Mesothelial cell of epicardium (in vitro differentiated cells): ENCODE data around the gene CAMK2G. TPM values are rescaled to one million over a fixed set of nuclear protein-coding genes. Genes with fewer than 3 reads are reported as not detected.
A peak's percentile ranks its signal among the peaks of the same experiment; 100 is the strongest.

Experiments
- DNase-seq, 2 experiments: peaks; one replicate each; pipeline ENCODE4 v3.0.0; 2021; ENCODE audit warnings: low spot score in 2 of 2; ENCODE audit not compliant: unreplicated experiment in 2 of 2
- H3K27ac Mint-ChIP-seq: 2 replicates; pipeline ENCODE4 v1.8.0; 2021; ENCODE audit warnings: mixed read lengths
- H3K27me3 Mint-ChIP-seq: 2 replicates; pipeline ENCODE4 v1.8.0; 2021; ENCODE audit warnings: low read depth, mixed read lengths
- H3K36me3 Mint-ChIP-seq: 2 replicates; pipeline ENCODE4 v1.8.0; 2021; ENCODE audit warnings: mixed read lengths
- H3K4me1 Mint-ChIP-seq: 2 replicates; pipeline ENCODE4 v1.8.0; 2021; ENCODE audit warnings: mixed read lengths
- H3K4me3 Mint-ChIP-seq: 2 replicates; pipeline ENCODE4 v1.8.0; 2021; ENCODE audit warnings: mild to moderate bottlenecking, moderate library complexity, mixed read lengths
- H3K9me3 Mint-ChIP-seq: 2 replicates; pipeline ENCODE4 v1.8.0; 2021; ENCODE audit warnings: mixed read lengths
- CTCF ChIP-seq: fragments of 200-600 bp; sonication (generic); IDR thresholded peaks from one replicate; pipeline ENCODE4 v1.5.0; 2021; ENCODE audit warnings: antibody characterized with exemption; ENCODE audit not compliant: unreplicated experiment
- total RNA-seq: library from RNA; stranded (reverse); gene quantifications from 3 replicates; pipeline ENCODE4 v1.2.1, GENCODE V29; 2021

CAMK2G gene
- total RNA-seq, 1 donor from 2014 or later, result 28.3 TPM

DNA sequence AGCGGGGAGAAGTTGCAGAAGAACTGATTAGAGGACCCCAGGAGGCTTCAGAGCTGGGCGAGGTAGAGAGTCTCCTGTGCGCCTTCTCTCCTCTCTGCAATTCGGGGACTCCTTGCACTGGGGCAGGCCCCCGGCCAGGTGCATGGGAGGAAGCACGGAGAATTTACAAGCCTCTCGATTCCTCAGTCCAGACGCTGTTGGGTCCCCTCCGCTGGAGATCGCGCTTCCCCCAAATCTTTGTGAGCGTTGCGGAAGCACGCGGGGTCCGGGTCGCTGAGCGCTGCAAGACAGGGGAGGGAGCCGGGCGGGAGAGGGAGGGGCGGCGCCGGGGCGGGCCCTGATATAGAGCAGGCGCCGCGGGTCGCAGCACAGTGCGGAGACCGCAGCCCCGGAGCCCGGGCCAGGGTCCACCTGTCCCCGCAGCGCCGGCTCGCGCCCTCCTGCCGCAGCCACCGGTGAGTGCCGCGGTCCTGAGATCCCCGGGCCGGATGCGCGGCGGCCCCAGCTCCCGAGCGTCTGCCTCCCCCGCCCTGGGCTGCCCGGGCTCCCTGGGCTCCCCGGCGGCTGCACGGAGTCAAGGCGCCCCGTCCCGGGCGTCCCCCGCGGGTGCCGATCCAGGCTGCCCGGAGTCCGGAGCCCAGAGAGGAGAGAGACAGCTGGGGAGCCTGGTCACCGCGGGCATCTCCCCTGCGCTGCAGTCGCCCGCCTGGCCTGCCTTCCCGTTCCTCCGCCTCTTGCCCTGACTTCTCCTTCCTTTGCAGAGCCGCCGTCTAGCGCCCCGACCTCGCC is 36.6 kb upstream of the CAMK2G start, which contains the start of gene PLAU:
TSS of gene PLAU (plus strand) at position 369 of the 789 bp plus-strand sequence. CDS start 424 bp downstream, outside the sequence.
- no peak for TF ChIP-seq CTCF
- peaks cover 28% of the 10 kb centered on the region for H3K4me1 Mint-ChIP-seq
- H3K36me3 Mint-ChIP-seq, result no peaks in the 10 kb centered on the region
- peak within 1 kb of the TSS; percentile 83 for H3K4me3 Mint-ChIP-seq
- no peak within 1 kb of the TSS for H3K27ac Mint-ChIP-seq
- H3K9me3 Mint-ChIP-seq, result no peaks in the 10 kb centered on the region
- peaks cover 53% of the 10 kb centered on the region for H3K27me3 Mint-ChIP-seq
- peak; percentile 43 to 55 for DNase-seq

GRCh38 chr10:73910401-73910763 is 36.0 kb upstream of the CAMK2G start:
- TF ChIP-seq CTCF, result no peak
- H3K36me3 Mint-ChIP-seq, result no peaks in the 10 kb centered on the region
- DNase-seq, result no peak
- no peaks in the 10 kb centered on the region for H3K9me3 Mint-ChIP-seq
- no peak overlapping the region for H3K27ac Mint-ChIP-seq
- H3K4me3 Mint-ChIP-seq, result peak overlapping the region; percentile 72
- H3K27me3 Mint-ChIP-seq, result peaks cover 50% of the 10 kb centered on the region
- peaks cover 28% of the 10 kb centered on the region for H3K4me1 Mint-ChIP-seq

DNA sequence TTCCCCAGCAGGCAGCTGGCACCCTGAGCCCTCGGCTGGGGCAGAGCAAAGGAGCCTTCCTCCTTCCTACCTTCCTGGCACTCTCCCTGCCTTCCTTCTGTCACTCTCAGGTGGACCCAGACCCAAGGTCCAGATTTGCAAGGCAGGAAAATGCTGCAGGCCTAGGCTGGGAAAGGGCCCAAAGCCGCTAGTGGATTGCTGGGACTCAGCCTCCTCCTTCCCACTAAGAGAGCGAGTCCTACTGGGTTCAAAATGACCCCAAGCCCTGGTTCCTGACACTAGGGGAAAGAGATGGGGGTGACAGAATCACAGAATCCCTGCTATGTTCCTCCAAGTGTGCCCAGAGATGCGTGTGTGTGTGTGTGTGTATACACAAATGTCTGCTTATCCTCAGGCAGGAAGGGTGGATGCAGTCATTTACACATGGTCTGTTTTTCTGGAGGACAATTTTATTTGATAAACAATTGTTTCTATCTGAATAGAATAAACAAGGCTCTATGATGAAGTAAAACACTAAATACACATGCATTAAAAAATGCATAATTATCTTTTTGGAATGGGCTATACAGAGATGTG is 35.3 kb upstream of the CAMK2G start:
- no peaks in the 10 kb centered on the region for H3K36me3 Mint-ChIP-seq
- no peak overlapping the region for H3K27ac Mint-ChIP-seq
- H3K9me3 Mint-ChIP-seq, result no peaks in the 10 kb centered on the region
- peaks cover 28% of the 10 kb centered on the region for H3K4me1 Mint-ChIP-seq
- no peak overlapping the region for H3K4me3 Mint-ChIP-seq
- H3K27me3 Mint-ChIP-seq, result peaks cover 49% of the 10 kb centered on the region
- TF ChIP-seq CTCF, result no peak
- DNase-seq, result no peak

- no peak for TF ChIP-seq CTCF
- no peak for DNase-seq
- Mint-ChIP-seq H3K4me3 (no peak overlapping the region), H3K9me3 (no peaks in the 10 kb centered on the region), H3K36me3 (no peaks in the 10 kb centered on the region), H3K4me1 (peaks cover 28% of the 10 kb centered on the region), H3K27me3 (peaks cover 44% of the 10 kb centered on the region), H3K27ac (no peak overlapping the region)
These were observed 34.6 kb upstream of the CAMK2G start for GRCh38 chr10:73908853-73909539.

DNA sequence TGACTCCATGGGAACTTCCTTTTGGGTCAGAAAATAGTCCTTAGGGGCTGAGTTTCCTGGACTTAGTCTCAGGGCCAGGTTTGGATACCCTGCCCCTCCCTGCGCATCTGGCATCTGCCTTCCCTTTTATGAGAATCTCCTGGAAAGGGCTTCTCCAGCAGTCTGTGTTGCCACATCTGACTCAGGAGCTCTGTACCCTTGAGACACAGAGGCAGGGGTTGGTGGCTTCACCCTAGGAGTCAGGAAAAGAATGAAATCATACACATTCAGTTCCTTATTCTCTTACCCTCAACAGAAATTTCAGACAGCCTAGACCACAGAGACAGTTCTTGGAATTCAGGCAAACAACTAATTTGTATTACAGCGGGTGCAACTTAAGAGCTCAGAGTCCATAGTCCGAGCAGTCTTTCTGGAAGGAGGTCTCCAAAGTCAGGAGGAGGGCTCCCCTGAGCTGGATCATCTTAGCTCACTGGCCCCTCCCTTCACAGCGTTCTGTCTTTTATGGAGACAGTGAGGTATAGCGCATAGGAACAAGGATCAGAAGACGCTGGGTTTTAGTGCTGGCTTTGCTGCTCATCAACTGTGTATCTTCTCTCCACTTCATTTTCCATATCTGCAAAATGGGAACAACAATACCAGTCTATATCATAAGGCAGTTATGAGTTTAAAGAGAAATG is 33.6 kb upstream of the CAMK2G start:
- H3K27ac Mint-ChIP-seq, result no peak overlapping the region
- H3K4me1 Mint-ChIP-seq, result peaks cover 28% of the 10 kb centered on the region
- H3K9me3 Mint-ChIP-seq, result no peaks in the 10 kb centered on the region
- DNase-seq, result no peak
- TF ChIP-seq CTCF, result no peak
- no peaks in the 10 kb centered on the region for H3K36me3 Mint-ChIP-seq
- no peak overlapping the region for H3K4me3 Mint-ChIP-seq
- peaks cover 35% of the 10 kb centered on the region for H3K27me3 Mint-ChIP-seq
